ENCODE measurements around the gene LRRC51.
"Not testable (repeated sequence)": the region's sequence is repeated elsewhere in the genome, so short reads cannot be mapped to it uniquely, and the experiment has no call there.

LRRC51 gene

GRCh38 chr11:72111300-72112142 is 30.9 kb downstream of the LRRC51 start:
- peak; percentile 21 for DNase-seq (ENCODE audit: low spot score)

DNA sequence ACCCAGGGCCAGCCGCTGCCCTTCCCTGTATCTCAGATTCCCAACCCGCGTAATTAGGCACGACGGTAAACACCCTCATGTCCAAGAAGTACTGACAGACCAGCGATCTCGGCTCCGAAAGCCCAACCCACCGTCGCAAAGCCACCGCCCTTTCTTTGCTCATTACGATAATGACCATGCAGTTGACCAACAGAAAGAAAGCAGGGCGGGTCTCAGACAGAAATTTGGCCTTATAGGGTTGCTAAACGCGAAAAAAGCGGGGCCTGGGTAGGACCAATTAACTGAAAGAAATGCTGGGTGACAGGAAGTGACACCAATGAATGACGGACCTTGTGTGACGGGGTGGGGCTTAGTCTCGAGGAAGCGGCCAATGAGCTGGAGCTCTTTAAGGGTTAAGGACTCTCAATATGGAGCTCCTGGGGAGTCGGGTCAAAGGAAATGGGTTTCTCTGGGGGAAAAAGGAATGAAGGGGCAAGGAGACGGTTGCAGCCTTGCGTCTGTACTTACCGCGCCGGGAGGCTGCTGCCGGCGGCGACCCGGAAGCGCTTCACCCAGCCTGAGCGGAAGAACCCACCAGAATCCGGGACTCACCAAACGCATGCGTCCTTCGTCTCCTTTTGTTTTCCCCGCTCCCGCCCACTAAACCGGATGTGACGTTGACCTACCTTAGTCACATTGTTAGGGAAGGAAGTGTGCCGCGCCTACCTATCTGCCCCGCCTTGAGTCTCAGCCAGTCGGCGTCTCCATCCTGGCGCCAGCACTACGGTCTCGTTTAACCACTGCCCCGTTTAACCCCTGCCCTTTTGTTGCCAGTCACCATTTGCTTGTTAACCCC is 31.7 kb downstream of the LRRC51 start, which contains the start of gene ANAPC15:
Gene ANAPC15, minus strand, starts transcription at position 553 of the 835 bp plus-strand sequence. CDS start 1,419 bp downstream, outside the sequence.
- DNase-seq (ENCODE audit: low spot score), result peak; percentile 99

- peak; percentile 59 for DNase-seq (ENCODE audit: low spot score)
These were observed 32.5 kb downstream of the LRRC51 start for GRCh38 chr11:72112978-72113808.

DNA sequence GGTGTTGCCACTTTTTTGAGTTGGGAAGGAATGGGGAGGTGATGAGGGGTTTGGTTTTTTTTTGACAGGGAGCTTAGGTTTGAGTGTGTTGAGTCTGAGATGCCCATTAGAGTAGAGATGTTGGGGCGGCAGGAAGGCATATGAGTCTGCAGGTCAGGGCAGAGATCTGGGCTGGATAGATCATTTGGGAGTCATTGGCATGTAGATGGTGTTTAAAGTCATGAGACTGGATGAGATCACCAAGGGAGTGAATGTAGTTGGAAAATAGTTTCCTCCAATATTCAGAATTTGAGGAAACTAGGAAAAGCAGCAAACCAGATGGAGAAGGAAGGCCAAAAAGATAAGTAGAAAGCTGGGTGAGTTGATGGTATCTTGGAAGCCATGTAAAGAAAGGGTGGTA is 33.9 kb downstream of the LRRC51 start:
- DNase-seq (ENCODE audit: low spot score), result no peak

DNA sequence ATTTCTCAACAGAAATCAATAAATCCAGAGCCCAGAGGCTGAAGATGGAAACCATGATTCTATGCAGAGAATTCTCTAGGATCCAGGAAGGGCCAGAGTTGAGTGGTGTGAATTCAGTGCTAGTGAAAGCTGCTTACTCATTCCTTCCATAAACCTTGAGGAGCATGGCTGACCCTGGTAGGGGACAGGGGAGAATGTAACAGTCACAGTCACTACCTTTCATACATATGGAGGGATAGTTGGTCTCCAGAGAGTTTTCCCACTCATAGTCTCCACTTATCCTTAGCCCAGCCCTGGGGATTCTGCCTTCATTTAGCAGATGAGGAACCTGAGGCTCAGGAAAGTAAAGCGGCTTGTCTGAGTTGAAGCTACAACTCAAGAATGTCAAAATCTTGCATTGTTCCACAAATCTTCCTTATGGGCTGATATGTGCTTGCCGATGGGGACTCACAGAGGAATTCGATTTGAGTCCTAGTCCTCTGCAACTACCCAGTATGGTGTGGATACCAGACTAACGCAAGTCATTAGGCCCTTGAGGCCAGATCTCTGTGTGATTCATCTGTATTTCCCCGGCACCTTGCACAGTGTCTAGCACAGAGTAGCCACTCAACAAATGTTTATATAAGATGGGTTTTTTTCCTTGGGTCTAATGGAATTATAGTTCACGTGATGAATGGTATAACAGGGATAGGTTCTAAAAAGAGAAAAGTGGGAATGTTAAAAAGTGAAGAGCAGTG is 35.5 kb downstream of the LRRC51 start:
- no peak for DNase-seq (ENCODE audit: low spot score)

DNA sequence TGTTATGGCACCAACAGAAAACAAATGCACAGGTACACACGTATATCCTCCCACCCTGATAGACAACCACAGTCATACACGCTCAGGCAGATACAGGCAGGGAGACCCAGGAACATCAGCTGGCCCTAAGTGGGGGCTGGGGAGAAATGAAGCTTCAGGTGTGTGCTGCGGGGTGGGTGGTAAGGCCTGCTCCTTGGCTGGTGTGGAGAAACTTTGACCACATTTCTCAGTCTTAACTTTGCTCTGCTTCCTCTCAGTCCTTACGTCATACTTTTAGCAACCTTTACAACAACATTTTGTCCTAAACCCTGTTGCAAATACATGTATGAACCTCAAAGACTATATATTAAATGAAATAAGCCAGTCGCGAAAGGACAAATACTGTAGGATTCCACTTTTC is 38.5 kb downstream of the LRRC51 start:
- no peak for DNase-seq (ENCODE audit: low spot score)

GRCh38 chr11:72120930-72121329 is 40.3 kb downstream of the LRRC51 start:
- no peak for DNase-seq (ENCODE audit: low spot score)

- no peak for DNase-seq (ENCODE audit: low spot score)
These were observed 42.0 kb downstream of the LRRC51 start for GRCh38 chr11:72122607-72123006.

DNA sequence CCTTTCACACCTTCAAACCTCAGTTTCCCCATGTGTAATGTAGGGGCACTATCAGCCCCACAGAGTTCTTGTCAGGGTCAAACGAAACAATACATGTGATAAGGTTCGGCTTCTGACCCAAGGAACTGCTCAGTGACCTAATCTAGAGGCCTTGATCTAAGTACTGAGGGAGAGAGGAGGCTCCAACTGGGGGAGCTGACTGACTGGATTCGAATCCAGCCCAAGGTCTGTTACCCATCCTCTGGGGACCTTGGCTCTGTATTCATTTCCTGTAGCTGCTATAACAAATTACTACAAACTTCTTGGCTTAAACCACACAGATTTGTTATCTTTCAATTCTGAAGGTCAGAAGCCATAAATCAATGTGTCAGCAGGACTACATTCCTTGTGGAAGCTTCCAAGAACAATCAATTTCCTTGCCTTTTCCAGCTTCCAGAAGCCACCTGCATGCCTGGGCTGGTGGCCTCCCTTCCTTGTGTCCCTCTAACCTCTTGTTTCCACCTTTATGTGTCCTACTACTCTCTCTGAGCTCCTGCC is 42.5 kb downstream of the LRRC51 start:
- DNase-seq (ENCODE audit: low spot score), result no peak

- no peak for DNase-seq (ENCODE audit: low spot score)
These were observed 43.4 kb downstream of the LRRC51 start for GRCh38 chr11:72124046-72124445.

- no peak for DNase-seq (ENCODE audit: low spot score)
These were observed 45.3 kb downstream of the LRRC51 start for GRCh38 chr11:72125956-72126355.

- no peak for DNase-seq (ENCODE audit: low spot score)
These were observed 47.3 kb downstream of the LRRC51 start for GRCh38 chr11:72127923-72128322.

- DNase-seq (ENCODE audit: low spot score), result no peak
These were observed 48.7 kb downstream of the LRRC51 start for GRCh38 chr11:72129381-72129780.

- DNase-seq (ENCODE audit: low spot score), result no peak
These were observed 52.0 kb downstream of the LRRC51 start for GRCh38 chr11:72132646-72133045.

- DNase-seq (ENCODE audit: low spot score), result not testable (repeated sequence)
These were observed 54.8 kb downstream of the LRRC51 start, which contains the start of gene FOLR3 for GRCh38 chr11:72135473-72135872. FOLR3 (plus strand) TSS chr11:72135725; CDS start chr11:72135953, 228 bp downstream.

DNA sequence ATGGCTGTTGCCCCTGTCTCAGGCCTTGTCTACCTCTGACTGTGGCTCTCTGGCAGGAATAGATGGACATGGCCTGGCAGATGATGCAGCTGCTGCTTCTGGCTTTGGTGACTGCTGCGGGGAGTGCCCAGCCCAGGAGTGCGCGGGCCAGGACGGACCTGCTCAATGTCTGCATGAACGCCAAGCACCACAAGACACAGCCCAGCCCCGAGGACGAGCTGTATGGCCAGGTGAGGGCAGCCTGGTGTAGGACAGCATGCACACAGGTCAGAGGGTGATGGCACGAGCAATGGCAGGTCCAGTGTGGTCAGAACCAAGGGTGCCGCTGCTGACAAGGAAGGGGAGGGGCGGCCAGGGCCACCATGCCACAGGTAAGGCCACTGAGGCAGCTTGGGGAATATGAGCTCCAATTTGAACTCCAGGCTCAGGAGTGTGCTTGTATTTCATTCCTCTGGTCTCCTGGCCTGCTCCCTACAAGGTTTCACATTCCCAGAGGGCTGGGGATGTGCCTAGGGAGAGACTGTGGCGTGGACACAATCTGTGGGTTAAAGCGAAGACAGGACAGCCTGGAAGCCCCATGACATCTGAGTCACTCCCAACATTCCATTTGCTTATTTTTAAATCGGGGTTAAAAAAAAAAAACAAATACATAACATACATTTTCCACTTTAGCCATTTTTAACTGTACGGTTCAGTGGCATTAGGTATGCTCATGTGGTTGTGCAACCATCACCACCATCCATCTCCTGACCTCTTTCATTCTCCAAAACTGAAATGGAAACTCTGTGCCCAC is 55.4 kb downstream of the LRRC51 start:
- no peak for DNase-seq (ENCODE audit: low spot score)

DNA sequence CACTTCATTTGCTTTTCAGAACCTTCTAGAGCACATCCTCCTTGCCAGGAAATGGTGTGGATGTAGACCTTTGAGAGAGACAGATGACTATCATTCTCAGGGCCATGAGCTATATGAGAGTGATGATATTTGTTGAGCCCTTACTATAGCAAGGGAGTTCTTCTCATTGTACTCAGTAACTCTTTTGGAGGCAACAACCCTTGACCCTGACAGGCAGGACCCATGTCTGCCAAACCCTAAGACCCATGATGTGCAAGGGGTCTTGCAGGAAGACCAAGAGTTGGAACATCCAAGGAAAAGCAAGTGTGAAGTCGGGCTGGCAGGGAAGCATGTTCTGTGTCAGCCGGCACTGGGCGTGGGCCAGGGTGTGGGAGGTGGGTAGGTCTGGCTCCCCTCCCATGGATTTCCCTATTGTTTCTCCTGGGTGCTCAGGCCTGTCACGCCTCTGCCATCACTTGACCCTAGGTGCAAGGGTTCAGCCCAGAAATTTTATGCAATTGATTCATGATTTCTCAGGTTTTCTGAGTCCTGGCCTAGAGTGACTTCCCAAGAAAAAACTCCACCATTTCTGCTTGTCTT is 56.1 kb downstream of the LRRC51 start:
- DNase-seq (ENCODE audit: low spot score), result no peak

GRCh38 chr11:72138821-72139390 is 58.3 kb downstream of the LRRC51 start:
- DNase-seq (ENCODE audit: low spot score), result no peak

- no peak for DNase-seq (ENCODE audit: low spot score)
These were observed 58.9 kb downstream of the LRRC51 start for GRCh38 chr11:72139500-72139899.

Data from RKO (cell line).